CD4-positive, CD25-positive, alpha-beta regulatory T cell (primary cell): Measurements from ENCODE around the gene ANKRD11. TPM values are rescaled to one million over a fixed set of nuclear protein-coding genes. Genes with fewer than 3 reads are reported as not detected.
"Not testable (repeated sequence)": the region's sequence is repeated elsewhere in the genome, so short reads cannot be mapped to it uniquely, and the experiment has no call there.

Experiments
- ATAC-seq, 2 donors: fragments of 150-1000 bp; cut with Tn5 transposase; one replicate each; pipeline ENCODE4 v1.10.0; 2021; ENCODE audit warnings: low read depth in 2 of 2, moderate number of reproducible peaks in 2 of 2, moderate library complexity in 1 of 2
- DNase-seq, 3 donors: peaks; one replicate each; pipeline versions ENCODE4 v3.0.0 to v3.0.0-alpha.2; 2012 to 2022; ENCODE audit warnings: mixed read lengths in 1 of 3
- H3K27ac ChIP-seq: one replicate; pipeline ENCODE4 v1.7.0; 2013; ENCODE audit warnings: mild to moderate bottlenecking, low read length; ENCODE audit not compliant: insufficient read depth, poor library complexity, severe bottlenecking
- H3K27me3 ChIP-seq: one replicate; pipeline ENCODE4 v1.7.0; 2013; ENCODE audit warnings: low read length; ENCODE audit not compliant: control insufficient read depth, insufficient read depth
- H3K36me3 ChIP-seq: one replicate; pipeline ENCODE4 v1.7.0; 2013; ENCODE audit warnings: mild to moderate bottlenecking, low read length, moderate library complexity; ENCODE audit not compliant: control insufficient read depth, insufficient read depth
- H3K4me1 ChIP-seq: 2 replicates; pipeline ENCODE4 v1.7.0; 2013; ENCODE audit warnings: mild to moderate bottlenecking, low read length; ENCODE audit not compliant: insufficient read depth, control insufficient read depth, poor library complexity, severe bottlenecking
- H3K4me3 ChIP-seq: one replicate; pipeline ENCODE4 v1.7.0; 2013; ENCODE audit warnings: low read depth, mild to moderate bottlenecking, low read length, moderate library complexity
- H3K9me3 ChIP-seq, 2 experiments: 1 replicate in 1 of 2; 2 replicates in 1 of 2; pipeline ENCODE4 v1.7.0; 2013; ENCODE audit warnings: low read length in 2 of 2, mild to moderate bottlenecking in 1 of 2, moderate library complexity in 1 of 2; ENCODE audit not compliant: control insufficient read depth in 2 of 2
- H3K27ac Mint-ChIP-seq, 3 donors: one replicate each; pipeline ENCODE4 v1.8.0; 2020 to 2022; ENCODE audit warnings: mild to moderate bottlenecking in 3 of 3, mixed read lengths in 3 of 3, moderate library complexity in 2 of 3
- H3K27me3 Mint-ChIP-seq: one replicate; pipeline ENCODE4 v1.8.0; 2022; ENCODE audit warnings: mild to moderate bottlenecking, mixed read lengths
- H3K36me3 Mint-ChIP-seq: one replicate; pipeline ENCODE4 v1.8.0; 2020; ENCODE audit warnings: mixed read lengths
- H3K4me1 Mint-ChIP-seq, 4 donors: one replicate each; pipeline ENCODE4 v1.8.0; 2020 to 2022; ENCODE audit warnings: mixed read lengths in 4 of 4, mild to moderate bottlenecking in 1 of 4
- H3K4me3 Mint-ChIP-seq, 4 donors: one replicate each; pipeline ENCODE4 v1.8.0; 2020 to 2022; ENCODE audit warnings: mild to moderate bottlenecking in 4 of 4, mixed read lengths in 4 of 4, moderate library complexity in 3 of 4
- H3K9me3 Mint-ChIP-seq, 7 donors: one replicate each; pipeline ENCODE4 v1.8.0; 2020 to 2022; ENCODE audit warnings: mixed read lengths in 7 of 7, mild to moderate bottlenecking in 3 of 7, moderate library complexity in 2 of 7
- polyA plus RNA-seq, 4 donors: library from polyadenylated mRNA; unstranded; fragments of 300-500 nt; fragmentation: Illumina TruSeq; gene quantifications; one replicate each; pipeline ENCODE4 v1.2.3, GENCODE V29; 2021
- total RNA-seq: library from RNA; stranded (reverse); gene quantifications from one replicate; pipeline ENCODE4 v1.2.3, GENCODE V29; 2022

Gene ANKRD11
- total and polyA plus RNA-seq, 5 donors from 2014 or later = 8.7 to 323 (median 18.6) TPM

DNA sequence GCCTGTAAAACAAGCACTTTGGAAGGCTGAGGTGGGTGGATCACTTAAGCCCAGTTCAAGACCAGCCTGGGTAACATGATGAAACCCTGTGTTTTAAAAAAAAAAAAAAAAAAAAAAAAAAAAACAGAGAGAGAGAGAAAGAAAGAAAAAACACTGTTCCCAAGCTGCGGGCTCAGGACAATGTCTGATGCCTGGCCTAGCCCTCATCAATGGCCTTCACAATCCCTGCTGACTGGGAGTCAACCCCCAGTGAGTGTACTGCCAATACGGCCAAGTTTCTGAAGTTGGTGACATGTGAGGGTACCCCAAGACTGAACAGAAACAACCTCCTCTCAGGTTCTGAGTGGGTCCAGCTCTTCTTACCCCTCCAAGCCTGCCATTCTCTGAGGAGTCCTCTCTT is 156.3 kb downstream of the ANKRD11 start:
- Mint-ChIP-seq H3K27me3 (no peaks in the 10 kb centered on the region), H3K9me3 (no peaks in the 10 kb centered on the region), H3K27ac (peak overlapping the region; percentile 83 to 92 (median 87)), H3K36me3 (no peaks in the 10 kb centered on the region), H3K4me3 (peak overlapping the region; percentile 28 to 74 (median 60)), H3K4me1 (peaks cover 22 to 90% (median 52%) of the 10 kb centered on the region in 4 donors)
- Histone ChIP-seq H3K27me3 (no peaks in the 10 kb centered on the region), H3K4me1 (peaks cover 77% of the 10 kb centered on the region), H3K9me3 (no peaks in the 10 kb centered on the region), H3K36me3 (no peaks in the 10 kb centered on the region), H3K27ac (peak overlapping the region; percentile 53), H3K4me3 (peak overlapping the region; percentile 32)
- DNase-seq (no peak), ATAC-seq (no peak)

DNA sequence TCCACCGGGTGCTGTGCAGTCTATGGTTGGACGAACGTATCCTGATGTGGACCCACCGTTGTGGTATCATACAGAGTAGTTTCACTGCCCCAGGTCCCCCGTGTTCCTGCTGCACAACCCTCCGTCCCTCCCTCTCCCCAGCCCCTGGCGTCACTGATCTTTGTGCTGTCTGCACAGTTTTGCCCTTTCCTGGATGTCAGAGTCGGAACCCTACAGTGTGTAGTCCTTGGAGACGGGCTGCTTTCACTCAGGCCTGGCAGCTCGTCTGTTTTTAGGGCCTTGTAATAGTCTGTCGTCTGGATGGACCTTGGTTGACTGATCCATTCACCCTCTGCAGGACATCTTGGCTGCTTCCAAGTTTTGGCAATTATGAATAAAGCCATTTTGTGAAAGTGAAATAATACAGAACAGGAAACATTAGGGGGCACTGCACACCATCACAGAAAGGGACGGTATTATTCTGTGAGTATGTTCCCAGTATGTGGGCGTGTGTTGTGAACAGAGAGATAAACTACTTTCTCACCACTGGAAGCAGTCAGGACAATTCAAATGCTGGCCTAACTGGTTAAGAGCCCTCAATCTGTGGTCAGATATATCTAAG is 156.9 kb downstream of the ANKRD11 start:
- Histone ChIP-seq H3K4me1 (peaks cover 75% of the 10 kb centered on the region), H3K4me3 (peak overlapping the region; percentile 32), H3K27ac (peak overlapping the region; percentile 53)
- DNase-seq (peak in 2 of 3 donors; percentile 60 to 74), ATAC-seq (peak; percentile 60 to 69)
- H3K27me3 Mint-ChIP-seq, H3K9me3 ChIP-seq, H3K27me3 ChIP-seq, H3K36me3 Mint-ChIP-seq, H3K9me3 Mint-ChIP-seq, H3K36me3 ChIP-seq: not testable (repeated sequence)
- peak overlapping the region in 2 of 3 donors; percentile 87 to 92 for H3K27ac Mint-ChIP-seq
- H3K4me3 Mint-ChIP-seq = peak overlapping the region; percentile 15 to 63 (median 50)
- H3K4me1 Mint-ChIP-seq = peaks cover 19 to 86% (median 49%) of the 10 kb centered on the region in 4 donors

GRCh38 chr16:89332902-89333245 is 157.5 kb downstream of the ANKRD11 start:
- H3K36me3 ChIP-seq = no peaks in the 10 kb centered on the region
- Mint-ChIP-seq H3K27me3 (no peaks in the 10 kb centered on the region), H3K27ac (no peak overlapping the region), H3K4me3 (no peak overlapping the region), H3K4me1 (peaks cover 19 to 88% (median 51%) of the 10 kb centered on the region in 4 donors), H3K36me3 (peaks cover 1% of the 10 kb centered on the region), H3K9me3 (no peaks in the 10 kb centered on the region)
- H3K9me3 ChIP-seq = no peaks in the 10 kb centered on the region
- no peaks in the 10 kb centered on the region for H3K27me3 ChIP-seq
- no peak for DNase-seq
- H3K4me1 ChIP-seq = peaks cover 78% of the 10 kb centered on the region
- no peak overlapping the region for H3K4me3 ChIP-seq
- no peak for ATAC-seq
- no peak overlapping the region for H3K27ac ChIP-seq

GRCh38 chr16:89332243-89332901 is 158.0 kb downstream of the ANKRD11 start:
- H3K27me3 Mint-ChIP-seq = no peaks in the 10 kb centered on the region
- H3K4me3 ChIP-seq = no peak overlapping the region
- H3K27me3 ChIP-seq = no peaks in the 10 kb centered on the region
- no peaks in the 10 kb centered on the region for H3K9me3 Mint-ChIP-seq
- no peaks in the 10 kb centered on the region for H3K36me3 ChIP-seq
- peak overlapping the region in 2 of 4 donors; percentile 72 to 79 for H3K4me3 Mint-ChIP-seq
- H3K4me1 Mint-ChIP-seq = peaks cover 19 to 88% (median 55%) of the 10 kb centered on the region in 4 donors
- H3K9me3 ChIP-seq = no peaks in the 10 kb centered on the region
- H3K36me3 Mint-ChIP-seq = peaks cover 4% of the 10 kb centered on the region
- H3K27ac Mint-ChIP-seq = peak overlapping the region in 2 of 3 donors; percentile 42 to 82
- DNase-seq = no peak
- no peak for ATAC-seq
- H3K4me1 ChIP-seq = peaks cover 82% of the 10 kb centered on the region
- peak overlapping the region; percentile 86 for H3K27ac ChIP-seq

DNA sequence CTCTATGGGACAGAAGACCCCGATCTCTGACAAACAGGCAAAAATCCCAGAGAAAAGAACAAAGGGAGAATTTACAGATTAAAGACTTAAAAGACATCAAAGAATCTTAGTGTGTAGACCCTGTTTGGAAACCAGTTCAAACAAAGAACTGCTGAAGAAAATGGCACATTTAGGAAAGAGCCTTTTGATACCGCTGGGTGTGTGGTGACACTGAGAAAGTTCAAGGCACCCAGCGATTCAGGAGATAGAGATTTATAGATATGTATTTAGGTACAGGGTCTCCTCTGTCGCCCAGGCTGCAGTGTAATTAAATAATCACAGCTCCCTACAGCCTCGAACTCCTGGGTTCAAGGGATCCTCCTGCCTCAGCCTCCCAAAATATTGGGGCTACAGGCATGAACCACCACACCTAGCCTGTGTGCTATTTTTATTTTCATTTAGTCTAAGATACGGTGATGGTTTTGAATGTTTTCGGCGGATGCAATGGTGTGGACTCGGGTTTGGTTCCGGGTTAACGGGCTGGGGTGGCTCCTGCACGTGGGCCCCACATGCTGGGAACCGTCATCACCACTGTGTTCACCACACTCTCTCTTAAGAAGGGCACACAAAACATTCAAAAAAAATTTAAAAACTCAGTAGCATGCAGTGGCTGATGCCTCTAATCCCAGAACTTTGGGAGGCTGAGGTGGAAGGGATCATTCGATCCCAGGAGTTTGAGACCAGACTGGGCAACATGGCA is 158.8 kb downstream of the ANKRD11 start:
- Mint-ChIP-seq H3K4me3 (peak overlapping the region; percentile 3 to 79 (median 36)), H3K36me3 (peaks cover 4% of the 10 kb centered on the region), H3K9me3 (no peaks in the 10 kb centered on the region), H3K27ac (peak overlapping the region; percentile 20 to 82 (median 39)), H3K4me1 (peaks cover 19 to 90% (median 59%) of the 10 kb centered on the region in 4 donors), H3K27me3 (no peaks in the 10 kb centered on the region)
- ATAC-seq (no peak), DNase-seq (no peak)
- H3K9me3 ChIP-seq = no peaks in the 10 kb centered on the region
- no peak overlapping the region for H3K4me3 ChIP-seq
- peaks cover 87% of the 10 kb centered on the region for H3K4me1 ChIP-seq
- no peaks in the 10 kb centered on the region for H3K36me3 ChIP-seq
- no peaks in the 10 kb centered on the region for H3K27me3 ChIP-seq
- peak overlapping the region; percentile 86 for H3K27ac ChIP-seq

- peak overlapping the region in 2 of 3 donors; percentile 67 to 69 for H3K27ac Mint-ChIP-seq
- no peaks in the 10 kb centered on the region for H3K9me3 Mint-ChIP-seq
- H3K4me1 ChIP-seq = peaks cover 87% of the 10 kb centered on the region
- H3K36me3 ChIP-seq = no peaks in the 10 kb centered on the region
- no peaks in the 10 kb centered on the region for H3K9me3 ChIP-seq
- H3K4me3 ChIP-seq = peak overlapping the region; percentile 45
- peaks cover 4% of the 10 kb centered on the region for H3K36me3 Mint-ChIP-seq
- peak overlapping the region; percentile 86 for H3K27ac ChIP-seq
- no peaks in the 10 kb centered on the region for H3K27me3 Mint-ChIP-seq
- DNase-seq (peak; percentile 39 to 64 (median 46)), ATAC-seq (peak; percentile 25 to 41)
- no peaks in the 10 kb centered on the region for H3K27me3 ChIP-seq
- H3K4me1 Mint-ChIP-seq = peaks cover 29 to 90% (median 61%) of the 10 kb centered on the region in 4 donors
- peak overlapping the region; percentile 52 to 76 (median 60) for H3K4me3 Mint-ChIP-seq
These were observed 160.0 kb downstream of the ANKRD11 start for GRCh38 chr16:89330177-89330856.

DNA sequence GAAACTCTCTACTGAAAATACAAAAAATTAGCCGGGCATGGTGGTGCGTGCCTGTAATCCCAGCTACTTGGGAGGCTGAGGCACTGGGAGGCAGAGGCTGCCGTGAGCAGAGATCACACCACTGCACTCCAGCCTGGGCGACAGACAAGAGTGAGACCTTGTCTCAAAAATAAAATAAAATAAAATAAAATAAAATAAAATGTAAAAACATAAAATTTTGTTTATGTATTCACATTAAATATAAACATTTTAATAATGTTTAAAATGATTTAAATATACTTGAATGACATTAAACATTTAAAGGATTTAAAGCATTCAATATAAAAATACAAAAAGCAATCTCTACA is 160.6 kb downstream of the ANKRD11 start:
- peaks cover 87% of the 10 kb centered on the region for H3K4me1 ChIP-seq
- not testable (repeated sequence) for H3K9me3 Mint-ChIP-seq, ATAC-seq, H3K36me3 ChIP-seq, H3K36me3 Mint-ChIP-seq, H3K27me3 ChIP-seq, H3K9me3 ChIP-seq, DNase-seq, H3K27me3 Mint-ChIP-seq
- H3K27ac Mint-ChIP-seq = peak overlapping the region in 1 of 3 donors; percentile 69
- peaks cover 29 to 90% (median 62%) of the 10 kb centered on the region in 4 donors for H3K4me1 Mint-ChIP-seq
- H3K4me3 ChIP-seq = peak overlapping the region; percentile 26
- peak overlapping the region; percentile 52 to 76 (median 60) for H3K4me3 Mint-ChIP-seq
- peak overlapping the region; percentile 86 for H3K27ac ChIP-seq
